Adrenal gland (tissue), 5 donors: ENCODE measurements around the gene ISX.

Experiments used
- CTCF ChIP-seq, 6 experiments: fragments of 450-650 bp in 4 of 6; fragments of 200-600 bp in 2 of 6; sonication (generic) in 1 of 6; IDR thresholded peaks; 1 replicate in 5 of 6; 2 replicates in 1 of 6; pipeline versions ENCODE4 v1.5.1 to v1.8.0; 2016 to 2021; ENCODE audit warnings: antibody characterized with exemption in 6 of 6, mild to moderate bottlenecking in 2 of 6, moderate library complexity in 1 of 6
- POLR2A ChIP-seq, 2 donors: fragments of 450-650 bp; IDR thresholded peaks; one replicate each; pipeline ENCODE4 v1.6.1; 2017; ENCODE audit warnings: antibody characterized with exemption in 2 of 2, mild to moderate bottlenecking in 2 of 2, moderate library complexity in 1 of 2
- donor health status: DM: no; HTN: no; CAD: no.

GRCh38 chr22:35065183-35065582 is 775 bp upstream of the ISX start:
- TF ChIP-seq CTCF (IDR thresholded peaks at IDR 0.05) (no peak), POLR2A (IDR thresholded peaks at IDR 0.05) (no peak)
